ENCODE measurements around the gene FUT1.

DNA sequence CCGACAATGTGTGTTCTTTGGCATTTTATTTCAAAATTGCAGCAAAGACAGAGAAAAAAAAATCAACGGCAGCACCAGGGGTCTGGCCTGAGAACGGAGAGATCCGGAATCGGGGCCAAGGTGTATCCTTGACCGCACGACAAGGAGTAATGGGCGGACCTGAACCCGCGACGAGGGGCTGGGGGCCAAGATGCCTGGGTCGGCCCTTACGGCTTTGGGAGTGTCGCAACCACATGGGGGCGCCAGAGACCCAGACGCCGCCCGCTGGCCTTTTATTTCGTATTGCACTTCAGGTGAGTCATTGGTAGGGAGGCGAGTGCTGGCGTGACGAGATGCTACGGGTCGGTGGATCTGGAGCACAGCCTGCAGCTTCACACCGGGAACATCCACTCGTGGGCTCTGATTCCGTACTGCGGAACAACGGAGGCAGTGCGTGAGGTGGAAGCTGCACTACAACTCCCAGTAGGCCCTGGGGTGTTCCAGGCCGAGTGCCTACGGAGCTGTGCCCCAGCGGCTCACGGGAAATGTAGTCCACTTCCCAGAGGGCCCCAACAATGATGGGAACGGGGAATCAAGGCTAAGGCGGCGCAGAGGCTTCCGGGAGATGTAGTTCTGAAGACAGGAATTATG, 42.7 kb upstream of the FUT1 start:
- TF ChIP-seq CHD2 (IDR thresholded peaks at IDR 0.05; ENCODE audit: low read depth, low read length): peak; percentile 61
- peak; percentile 94 for TF ChIP-seq SMC3 (conservative IDR thresholded peaks at IDR 0.05; ENCODE audit: insufficient read depth, low read depth, low read length)
- no peak for TF ChIP-seq MTA2 (IDR thresholded peaks at IDR 0.05; ENCODE audit: low read depth)
- TF ChIP-seq MAX (CRISPR knock-in tag; IDR thresholded peaks at IDR 0.05): peak; percentile 79

Data from K562 (cell line).